HG03280 (cell line): ENCODE measurements around the gene GPHN.

ENCODE experiments used
- ATAC-seq: cut with Tn5 transposase; IDR thresholded peaks from one replicate; pipeline ENCODE4 v1.9.1; 2021; ENCODE audit warnings: mild to moderate bottlenecking, moderate library complexity; ENCODE audit not compliant: unreplicated experiment

The GPHN gene

DNA sequence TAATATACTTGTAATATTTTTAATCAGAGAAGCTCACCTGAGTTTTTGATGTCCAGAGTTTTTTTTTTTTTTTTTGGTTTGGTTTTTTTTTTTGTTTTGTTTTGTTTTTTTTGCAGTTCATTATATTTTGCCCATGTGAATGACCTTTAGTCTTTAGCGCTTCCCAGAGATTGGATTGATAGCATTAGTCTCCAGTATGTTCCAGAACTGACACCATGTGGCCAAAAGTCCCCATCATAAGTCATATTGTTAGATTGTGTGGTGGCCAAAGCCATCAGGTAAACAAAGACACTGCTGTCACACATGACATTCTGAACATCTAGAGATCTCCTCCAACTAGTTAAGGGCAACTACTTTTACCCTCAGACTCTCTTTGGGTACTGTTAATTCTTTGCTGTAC is 408.5 kb downstream of the GPHN start:
- ATAC-seq = no peak

DNA sequence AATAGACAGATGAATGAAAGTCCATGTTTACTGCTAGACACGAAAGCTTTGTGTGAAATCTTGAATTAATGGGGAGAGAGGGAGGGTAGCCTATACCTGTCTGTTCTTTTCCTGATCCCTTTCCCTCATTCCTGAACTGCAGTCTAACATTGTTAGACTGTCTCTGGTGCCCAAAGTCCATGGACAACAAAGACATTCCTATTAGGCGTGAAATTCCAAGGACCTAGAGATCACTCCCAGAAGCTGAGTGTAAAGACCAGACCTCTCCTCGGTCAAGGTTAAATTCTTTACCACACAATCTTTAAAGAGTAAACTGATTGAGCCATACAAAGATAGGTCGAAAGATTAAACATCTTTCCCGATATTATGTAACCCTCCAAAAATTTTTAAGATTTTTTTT is 410.6 kb downstream of the GPHN start:
- no peak for ATAC-seq

DNA sequence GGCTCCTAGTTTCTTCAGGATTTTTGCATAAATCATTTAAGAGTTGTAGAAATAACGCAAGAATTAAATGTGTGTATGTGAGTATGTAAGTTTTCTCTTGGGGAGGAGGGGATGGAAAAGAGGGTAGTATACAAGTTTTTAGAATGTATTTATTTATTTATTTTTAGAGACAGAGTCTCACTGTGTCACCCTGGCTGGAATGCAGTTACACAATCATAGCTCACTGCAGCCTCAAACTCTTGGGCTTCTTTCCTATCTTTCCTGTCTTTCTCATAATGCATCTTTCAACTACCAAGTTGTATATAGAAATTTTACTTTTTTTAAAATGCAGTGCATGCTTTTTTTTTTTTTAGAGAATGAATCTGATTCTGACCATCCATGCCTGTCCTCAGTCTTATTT is 412.2 kb downstream of the GPHN start:
- no peak for ATAC-seq

DNA sequence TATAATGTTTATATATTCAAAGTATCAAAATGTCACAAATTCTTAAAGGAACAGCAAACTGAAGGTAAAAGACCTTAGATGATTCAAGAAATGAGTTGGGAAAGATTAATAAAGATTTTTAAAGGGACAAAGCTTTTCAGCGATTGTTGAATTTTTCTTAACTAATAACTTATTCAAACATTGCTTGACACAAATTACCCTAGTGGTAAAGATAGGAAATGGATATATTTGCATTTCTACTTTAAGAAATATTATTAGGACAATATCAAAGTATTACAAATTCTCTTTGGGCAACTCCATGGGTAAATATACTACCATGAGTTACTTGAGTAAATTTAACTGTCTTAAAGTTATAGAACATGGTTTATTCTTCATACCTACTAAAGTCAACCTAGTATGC is 415.3 kb downstream of the GPHN start:
- no peak for ATAC-seq

DNA sequence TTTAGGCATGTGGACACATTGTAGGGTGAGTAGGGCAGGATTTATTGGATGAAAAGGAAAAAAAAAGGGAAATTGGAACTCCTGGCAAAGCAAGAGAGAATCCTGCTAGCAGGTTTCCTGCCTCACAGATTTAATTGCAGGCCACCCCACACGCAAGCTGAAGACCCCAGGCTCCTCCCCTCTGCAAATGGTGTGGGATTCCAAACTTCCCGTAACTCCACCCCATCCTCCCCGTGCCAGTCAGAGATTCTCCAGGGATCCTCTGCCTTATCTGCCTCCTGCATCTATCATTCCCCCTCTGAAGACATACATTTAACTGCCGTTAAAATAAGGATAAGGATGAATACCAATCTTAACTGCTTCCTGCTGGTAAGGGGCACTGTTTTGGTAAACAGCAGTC is 431.5 kb downstream of the GPHN start:
- ATAC-seq = no peak

DNA sequence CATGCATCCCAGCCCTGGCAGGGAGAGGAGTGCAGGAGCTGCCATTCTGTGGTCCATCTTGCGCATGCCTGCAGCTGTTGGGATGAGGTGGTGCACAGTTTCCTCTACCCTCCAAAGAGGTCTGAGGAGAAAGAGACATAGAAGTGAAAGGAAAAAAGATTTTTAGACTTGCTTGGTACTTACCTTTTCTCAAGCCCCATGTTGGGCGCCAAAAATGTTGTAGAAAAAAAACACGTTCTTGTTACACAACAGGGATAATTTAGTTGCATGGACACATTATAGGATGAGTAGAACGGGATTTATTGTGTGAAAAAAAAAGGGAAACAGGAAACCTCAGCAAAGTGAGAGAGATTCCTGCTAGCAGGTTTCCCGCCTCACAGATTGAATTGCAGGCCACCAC is 436.9 kb downstream of the GPHN start:
- ATAC-seq = no peak

DNA sequence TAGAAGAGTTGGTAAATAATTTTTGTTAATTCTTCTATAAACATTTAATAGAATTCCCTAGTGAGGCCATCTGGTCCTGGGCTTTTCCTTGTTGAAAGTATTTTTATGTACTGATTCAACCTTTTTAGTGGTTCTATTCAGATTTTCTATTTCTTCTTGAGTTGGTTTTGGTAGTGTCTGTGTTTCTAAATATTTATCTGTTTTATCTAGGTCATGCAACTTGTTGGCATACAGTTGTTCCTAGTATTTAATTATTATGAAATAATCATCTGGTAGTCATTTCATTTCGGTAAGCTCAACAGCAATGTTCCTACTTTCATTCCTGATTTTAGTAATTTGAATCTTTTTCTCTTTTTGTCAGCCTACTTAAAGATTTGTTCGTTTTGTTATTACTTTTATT is 447.2 kb downstream of the GPHN start:
- no peak for ATAC-seq

DNA sequence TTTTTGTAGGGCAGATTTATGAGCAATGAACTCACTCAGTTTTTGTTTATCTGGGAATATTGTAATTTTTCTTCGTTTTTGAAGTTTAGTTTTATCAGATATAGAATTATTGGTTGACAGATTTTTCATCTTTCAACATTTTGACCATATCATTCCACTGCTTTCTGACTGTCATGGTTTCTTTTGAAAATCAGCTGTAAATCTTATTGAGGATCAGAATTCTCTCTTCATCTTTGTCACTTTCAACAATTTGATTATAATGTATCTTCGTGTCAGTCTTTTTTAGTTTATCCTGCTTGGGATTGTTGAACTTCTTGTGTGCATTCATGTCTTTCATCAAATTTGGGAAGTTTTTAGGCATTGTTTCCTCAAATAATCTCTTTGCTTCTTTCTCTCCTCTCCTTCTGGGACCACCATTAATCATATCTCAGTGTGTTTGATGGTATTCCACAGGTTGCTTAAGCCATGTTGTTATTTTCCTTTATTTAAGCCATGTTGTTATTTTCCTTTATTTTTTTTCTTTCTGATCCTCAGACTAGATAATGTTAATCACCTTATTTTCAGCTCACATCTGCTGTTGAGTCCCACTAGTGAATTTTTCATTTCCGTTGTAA is 451.6 kb downstream of the GPHN start:
- no peak for ATAC-seq

DNA sequence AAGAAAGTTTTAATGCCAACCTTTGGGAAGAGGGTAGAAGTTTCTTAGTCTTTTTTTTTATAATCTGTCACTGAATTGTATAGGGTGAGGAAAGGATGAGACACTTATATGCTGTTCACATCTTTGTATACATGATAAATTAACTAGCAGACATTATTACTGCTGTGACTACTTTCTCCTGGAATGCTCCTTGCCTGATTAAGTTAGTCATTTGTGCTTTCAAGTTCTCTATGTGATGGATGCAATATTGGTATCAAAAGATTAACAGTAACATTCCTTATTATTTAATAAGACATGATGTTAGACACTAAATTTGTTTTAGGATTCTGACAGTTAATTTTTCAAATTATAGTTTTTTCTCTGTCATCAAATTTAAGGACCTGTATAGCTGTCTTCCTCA is 457.9 kb downstream of the GPHN start:
- ATAC-seq = no peak

DNA sequence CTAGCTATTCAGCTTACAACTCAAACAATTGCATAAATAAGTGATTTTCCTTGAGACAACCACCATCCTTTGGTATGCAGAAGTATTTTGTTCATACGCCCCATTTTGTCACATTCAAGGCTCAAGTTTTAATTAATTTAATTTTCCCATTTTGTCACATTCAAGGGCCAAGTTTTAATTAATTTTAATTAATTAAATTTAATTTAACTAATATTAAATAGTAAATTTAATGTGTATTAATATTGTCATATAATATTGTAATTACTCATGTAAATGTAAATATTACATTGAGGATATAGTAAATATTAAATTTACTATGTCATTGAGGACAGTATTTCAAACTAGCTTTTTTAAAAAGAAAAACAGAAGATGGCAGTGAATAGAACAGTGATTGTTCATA is 464.5 kb downstream of the GPHN start:
- no peak for ATAC-seq

DNA sequence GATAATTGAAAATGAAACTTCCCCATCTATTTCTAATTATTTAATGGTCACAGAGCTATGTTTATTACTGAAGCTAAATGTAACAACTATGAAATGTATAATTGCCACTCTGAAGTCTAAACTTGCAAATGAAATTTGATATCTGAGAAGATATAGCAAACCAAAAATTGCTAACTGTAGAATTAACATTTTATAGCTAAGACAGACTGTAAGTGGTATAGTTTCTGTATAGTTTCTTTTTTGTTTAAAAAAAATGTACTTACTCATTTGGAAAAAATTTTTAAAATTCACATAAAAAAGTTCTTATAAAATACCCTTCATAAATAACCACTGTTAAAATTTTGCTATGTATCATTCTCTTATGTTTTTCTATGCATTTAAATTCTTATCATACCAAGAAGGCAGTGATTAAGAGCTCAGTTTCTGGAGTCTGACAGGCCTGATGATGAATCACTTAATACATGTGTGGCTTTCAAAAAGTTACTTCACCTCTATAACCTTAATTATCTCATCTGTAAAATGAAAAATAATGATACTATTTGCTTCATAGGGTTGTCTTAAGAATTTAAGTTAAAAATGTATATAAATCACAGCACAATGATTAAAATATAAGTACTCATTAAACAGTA is 466.6 kb downstream of the GPHN start:
- ATAC-seq = no peak

DNA sequence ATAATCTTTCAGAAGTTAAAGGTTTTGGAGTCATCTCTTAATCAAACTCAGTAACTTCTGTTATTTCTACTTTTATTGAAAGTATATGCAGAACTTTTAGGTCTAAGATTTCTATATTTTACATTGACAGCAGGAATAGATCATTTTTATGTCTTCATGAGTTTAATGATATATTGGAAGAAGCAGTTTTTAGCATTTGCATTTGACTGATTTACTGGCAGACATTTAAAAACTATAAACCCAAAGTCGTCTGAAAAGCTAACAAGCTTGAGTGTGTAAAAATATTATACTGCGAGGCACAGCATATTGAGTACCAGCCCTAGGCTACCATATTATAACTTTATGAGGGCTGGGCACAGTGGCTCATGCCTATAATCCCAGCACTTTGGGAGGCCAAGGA is 467.3 kb downstream of the GPHN start:
- no peak for ATAC-seq

DNA sequence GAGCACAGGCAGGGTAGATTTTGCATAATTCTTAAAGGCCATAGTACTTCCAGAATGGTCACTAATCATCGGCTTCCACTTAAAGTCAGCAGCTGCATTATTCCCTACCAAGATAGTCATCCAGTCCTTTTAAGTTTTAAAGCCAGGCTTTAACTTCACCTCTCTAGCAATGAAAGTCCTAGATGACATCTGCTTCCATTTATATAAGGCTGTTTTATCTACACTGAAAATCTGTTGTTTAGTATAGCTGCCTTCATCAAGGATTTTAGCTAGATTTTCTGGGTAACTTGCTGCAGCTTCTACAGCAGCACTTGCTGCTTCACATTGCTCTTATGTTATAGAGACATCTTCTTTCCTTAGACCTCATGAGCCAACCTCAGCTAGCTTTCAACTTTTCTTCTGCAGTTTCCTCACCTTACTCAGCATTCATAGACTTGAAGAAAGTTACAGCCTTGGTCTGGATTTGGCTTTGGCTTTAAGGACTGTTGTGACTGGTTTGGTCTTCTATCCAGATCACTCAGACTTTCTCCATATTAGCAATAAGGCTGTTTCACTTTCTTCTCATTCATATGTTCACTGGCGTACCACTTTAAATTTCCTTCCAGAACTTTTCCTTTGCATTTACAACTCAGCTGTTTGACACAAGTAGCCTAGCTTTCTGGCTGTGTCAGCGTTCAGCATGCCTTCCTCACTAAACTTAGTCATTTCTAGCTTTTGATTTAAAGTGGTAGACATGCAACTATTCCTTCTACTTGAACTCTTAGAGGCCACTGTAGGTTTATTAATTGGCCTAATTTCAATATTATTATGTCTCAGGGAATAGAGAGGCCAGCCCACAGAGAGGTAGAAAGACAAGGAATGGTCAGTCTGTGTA is 471.4 kb downstream of the GPHN start:
- no peak for ATAC-seq

DNA sequence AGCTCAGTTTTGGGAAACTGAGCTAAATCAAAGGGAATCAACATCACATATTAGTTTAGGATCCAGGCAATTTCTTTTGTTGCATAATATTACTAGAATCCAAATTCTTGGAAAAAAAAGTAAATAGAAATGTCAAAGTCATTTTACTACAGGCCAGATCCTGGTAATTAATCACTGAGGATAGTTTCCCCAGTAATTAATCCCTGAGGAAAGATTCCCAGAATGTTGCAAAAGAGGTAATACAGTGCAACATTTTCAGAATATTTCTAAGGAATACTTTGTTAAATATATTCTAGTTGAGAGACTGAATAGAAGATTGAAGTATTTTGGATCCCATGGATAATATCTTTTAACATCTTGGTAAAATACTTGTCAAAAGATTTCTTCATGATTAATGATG is 474.3 kb downstream of the GPHN start:
- no peak for ATAC-seq

DNA sequence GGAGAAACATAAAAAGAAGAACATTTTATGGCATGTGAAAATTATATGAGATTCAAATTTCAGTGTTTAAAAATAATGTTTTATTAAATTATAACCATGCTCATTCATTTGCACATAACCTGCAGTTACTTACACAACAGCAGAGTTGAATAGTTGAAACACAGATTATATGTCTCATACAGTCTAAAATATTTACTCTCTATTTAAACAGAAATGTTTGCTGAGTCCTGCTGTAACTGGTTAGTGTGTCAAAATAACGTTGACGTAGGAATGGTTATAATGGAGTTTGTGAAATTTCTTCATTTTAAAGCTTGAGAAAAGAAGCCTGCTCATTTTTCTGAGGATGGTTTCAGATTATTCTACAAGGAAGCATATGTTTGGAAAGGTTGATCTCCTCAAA is 484.8 kb downstream of the GPHN start:
- ATAC-seq = no peak

DNA sequence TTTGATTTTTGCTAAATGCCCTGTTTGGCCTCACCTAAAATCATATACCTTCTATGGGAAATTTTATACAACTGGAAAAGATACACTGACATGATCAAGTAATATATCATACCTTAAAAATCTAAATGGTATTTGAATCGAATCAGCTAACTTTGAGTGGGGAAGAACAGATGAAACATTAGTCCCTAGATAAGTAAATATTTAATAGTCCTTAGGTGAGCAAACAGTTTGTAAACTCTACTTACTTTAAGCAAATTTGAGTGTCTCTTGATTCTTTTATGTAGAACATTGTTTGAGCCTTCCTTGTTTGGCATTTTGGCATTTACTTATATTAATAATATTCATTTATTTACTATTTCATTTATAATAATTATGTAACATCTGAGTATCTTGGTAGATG is 485.6 kb downstream of the GPHN start:
- no peak for ATAC-seq

DNA sequence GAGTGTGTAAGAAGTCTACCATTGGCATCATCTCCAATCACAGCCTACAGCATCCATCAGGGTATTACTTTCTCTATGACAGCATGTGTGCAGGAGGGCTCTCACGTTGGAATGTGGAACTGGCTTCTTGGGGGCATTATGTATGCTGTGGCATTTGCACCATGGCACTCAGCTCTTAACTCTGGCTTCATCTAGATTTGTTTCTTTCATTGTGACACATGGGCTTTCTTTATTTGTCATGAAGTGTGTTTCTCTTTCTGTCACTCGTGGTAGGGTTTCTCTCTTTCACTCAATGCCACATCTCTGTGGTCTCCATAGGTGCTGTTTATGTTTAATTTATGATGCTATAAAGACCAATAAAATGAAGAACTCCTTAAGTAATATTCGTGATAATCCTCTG is 490.1 kb downstream of the GPHN start:
- ATAC-seq = no peak

DNA sequence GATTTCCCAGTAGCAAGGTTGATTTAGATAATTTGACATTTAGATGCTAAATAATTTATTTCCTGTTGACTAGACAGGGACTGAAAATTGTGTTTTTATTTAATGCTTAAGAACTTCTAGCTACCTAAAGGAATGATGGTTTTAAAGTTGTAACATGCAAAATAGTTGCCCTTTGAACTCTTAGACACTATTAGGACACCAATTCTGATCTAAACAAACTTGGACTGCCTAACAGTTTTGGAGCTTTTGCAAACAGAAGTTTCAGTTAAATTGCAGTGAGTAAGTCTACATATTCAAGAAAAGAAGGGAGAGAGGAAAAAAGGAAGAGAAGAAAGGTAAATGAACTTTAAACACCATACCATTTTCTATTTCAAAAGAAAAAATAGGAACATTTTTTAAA is 492.0 kb downstream of the GPHN start:
- ATAC-seq = no peak

DNA sequence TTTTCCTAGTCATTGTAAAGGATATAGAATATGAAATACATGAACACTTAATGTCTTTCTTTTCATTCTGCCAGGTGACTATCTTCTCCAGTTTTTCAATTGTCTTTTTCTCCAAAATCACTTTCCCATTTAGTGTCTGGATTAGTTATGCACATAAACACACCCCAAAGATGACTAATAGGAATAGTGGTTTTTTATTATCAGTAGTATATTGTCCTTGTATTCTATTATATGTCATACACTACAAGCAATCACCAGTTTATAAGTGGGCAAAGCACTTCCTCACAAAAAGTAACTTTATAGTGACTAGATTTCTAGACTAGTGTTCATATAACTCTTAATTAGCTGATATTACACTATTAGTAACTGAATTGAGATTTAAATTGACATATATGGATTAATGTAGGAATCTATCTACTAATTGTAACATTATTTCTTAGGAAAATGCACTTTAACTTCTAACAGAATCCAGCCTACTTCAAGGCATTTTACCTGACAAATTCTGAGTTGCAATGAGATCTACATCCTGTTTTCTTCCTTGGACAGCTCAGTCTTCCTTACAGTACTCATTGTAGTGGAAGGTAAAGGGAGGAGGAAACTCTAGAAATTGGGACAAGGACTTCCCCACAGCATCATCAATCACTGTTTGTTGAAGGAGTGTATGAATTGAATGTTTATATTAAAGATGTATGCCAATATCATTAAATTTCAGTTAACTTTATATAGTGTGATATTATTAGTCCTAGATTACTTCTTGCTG is 495.2 kb downstream of the GPHN start:
- no peak for ATAC-seq

DNA sequence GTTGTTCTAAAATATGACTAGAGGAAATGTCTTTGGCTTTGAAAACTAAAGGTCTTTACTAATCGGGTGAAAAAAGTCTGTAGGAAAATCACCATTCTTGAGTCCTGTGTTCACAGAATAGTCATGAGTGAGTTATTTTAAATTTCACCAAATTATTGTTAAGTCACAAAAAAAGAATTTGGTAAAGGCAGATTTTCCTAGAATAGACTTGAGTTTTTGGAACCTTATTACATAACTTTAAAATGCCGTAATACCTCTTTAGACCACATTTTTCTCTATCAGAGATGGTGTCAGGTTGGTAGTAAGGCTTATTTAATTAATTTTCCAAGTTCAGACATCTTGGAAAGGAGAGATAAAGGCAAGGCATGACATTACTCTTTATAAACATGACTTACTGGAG is 496.6 kb downstream of the GPHN start:
- ATAC-seq = no peak

DNA sequence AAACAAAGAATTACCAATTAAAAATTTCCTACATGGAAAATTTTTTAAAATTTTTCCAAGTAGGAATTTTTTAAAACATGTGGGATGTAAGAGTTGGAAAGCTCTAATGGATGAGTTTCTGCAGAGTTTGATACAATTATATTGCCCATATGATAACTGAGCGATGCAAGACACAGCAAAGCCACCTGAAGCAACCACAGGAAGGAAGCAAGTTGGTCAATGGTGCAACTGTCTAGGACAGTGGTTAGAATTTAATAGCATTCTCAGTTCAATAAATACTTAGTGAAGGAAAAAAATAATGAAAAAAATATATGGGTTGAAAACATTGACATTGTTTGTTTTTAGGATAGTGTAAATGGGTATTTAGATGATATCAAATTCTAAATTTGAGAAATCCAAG is 502.7 kb downstream of the GPHN start:
- ATAC-seq = no peak

DNA sequence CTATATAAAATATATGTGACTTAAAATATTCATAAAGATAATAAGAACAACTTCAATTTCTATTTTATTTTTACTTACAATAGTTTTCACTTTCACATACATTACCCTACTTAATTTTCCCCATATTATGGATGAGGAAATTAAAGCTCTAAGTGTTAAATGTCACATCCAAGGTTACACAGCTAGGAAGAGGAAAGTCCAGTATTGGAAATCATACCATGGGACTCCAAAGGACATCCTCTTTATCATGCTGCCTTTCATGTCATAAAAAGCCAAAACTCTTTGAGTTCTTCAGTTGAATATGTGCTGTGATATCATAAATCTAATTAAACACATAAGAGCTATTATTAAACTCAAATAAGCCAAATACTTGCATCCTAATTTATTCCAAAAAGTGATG is 508.9 kb downstream of the GPHN start:
- ATAC-seq = no peak
